Ovary (tissue), 9 donors: ENCODE data around the gene LCNL1. TPM values are rescaled to one million over a fixed set of nuclear protein-coding genes. Genes with fewer than 3 reads are reported as not detected.

Experiments
- DNase-seq, 5 donors: peaks; one replicate each; pipeline ENCODE4 v3.0.0-alpha.2; 2019 to 2020
- H3K27ac ChIP-seq, 2 donors: fragments of 200-600 bp; one replicate each; pipeline versions ENCODE4 v1.5.1 to v1.8.0; 2019 to 2022
- H3K27me3 ChIP-seq: fragments of 200-600 bp; one replicate; pipeline ENCODE4 v1.8.0; 2022
- H3K36me3 ChIP-seq: fragments of 200-600 bp; sonication (generic); one replicate; pipeline ENCODE4 v1.5.1; 2019
- H3K4me1 ChIP-seq: one replicate; pipeline ENCODE4 v1.8.1; 2013; ENCODE audit warnings: mild to moderate bottlenecking, moderate library complexity; ENCODE audit not compliant: insufficient read depth
- H3K4me3 ChIP-seq: fragments of 200-600 bp; sonication (generic); one replicate; pipeline ENCODE4 v1.5.1; 2017
- H3K9me3 ChIP-seq, 2 donors: fragments of 200-600 bp in 1 of 2; sonication (generic) in 1 of 2; one replicate each; pipeline versions ENCODE4 v1.5.1 to v1.8.1; 2013 to 2019; ENCODE audit warnings: mild to moderate bottlenecking in 1 of 2, moderate library complexity in 1 of 2
- CTCF ChIP-seq, 3 donors: fragments of 450-650 bp in 2 of 3; fragments of 200-600 bp in 1 of 3; IDR thresholded peaks; one replicate each; pipeline versions ENCODE4 v1.5.1 to v1.8.0; 2016 to 2022; ENCODE audit warnings: antibody characterized with exemption in 3 of 3, mild to moderate bottlenecking in 1 of 3
- EP300 ChIP-seq: sonication (generic); formaldehyde crosslinking; IDR thresholded peaks from one replicate; pipeline ENCODE4 v1.6.1; 2017; ENCODE audit warnings: antibody characterized with exemption
- POLR2A ChIP-seq: fragments of 450-650 bp; IDR thresholded peaks from one replicate; pipeline ENCODE4 v1.6.1; 2017; ENCODE audit warnings: antibody characterized with exemption, mild to moderate bottlenecking, moderate library complexity
- WGBS, 3 donors: extraction: QIAGEN DNeasy Blood & Tissue Kit in 1 of 3; methylation state at CpG; one replicate each; pipeline versions ENCODE4 v1.1.5 to v1.1.7; 2013 to 2017; 5-methylcytosine and 5-hydroxymethylcytosine counted together
- intact Hi-C, 4 donors: fragments of 100-400 bp; cut with DNase I; formaldehyde crosslinking; loops; one replicate each; pipeline versions ENCODE4 v1.11.0 to v1.15.1; 2022 to 2023
- polyA plus RNA-seq, 2 donors: library from polyadenylated mRNA; stranded (reverse); fragments of 200-250 nt in 1 of 2; fragments of 350-450 nt in 1 of 2; fragmentation: Illumina TruSeq in 1 of 2; extraction: RNeasy Lipid Tissue Mini Kit (QIAGEN cat#74804) in 1 of 2; gene quantifications; one replicate each; pipeline ENCODE4 v1.2.3, GENCODE V29; 2013 to 2014
- total RNA-seq, 7 donors: library from RNA; depleted of rRNA in 2 of 7; stranded (reverse); fragments of >200 nt in 2 of 7; fragmentation: NEBNext Ultra II Directional in 3 of 7; extraction: Animal tissue kit (Norgen Biotek cat#: 25700) in 3 of 7; gene quantifications; one replicate each; pipeline versions ENCODE4 v1.1.0 to v1.2.4, GENCODE V29; 2016 to 2023
- donor health status: DM: no; HTN: no; CAD: no; lungs with moderate emphysema.
- donor health status: DM: no; HTN: no; CAD: no.
- donor health status: Bipolar disorder and iron deficiency.
- donor health status: DM: yes; HTN: yes; CAD: no.
- donor health status: DM: no; HTN: no; CAD: no.
- donor health status: DM: yes; HTN: yes; CAD: no.

LCNL1 gene
- total and polyA plus RNA-seq, 9 donors: 0.17 to 1.6 (median 0.47) TPM; not detected in 1

GRCh38 chr9:137026828-137027227 is 44.0 kb downstream of the LCNL1 start:
- no peak overlapping the region for H3K4me3 ChIP-seq
- 87 to 92% (median 89%) methylated on average over 4 of the region's 4 CpGs for WGBS, 3 donors
- no peaks in the 10 kb centered on the region for H3K9me3 ChIP-seq
- no peak for DNase-seq
- H3K36me3 ChIP-seq: no peaks in the 10 kb centered on the region
- H3K27ac ChIP-seq: no peak overlapping the region
- TF ChIP-seq CTCF (IDR thresholded peaks at IDR 0.05) (no peak), POLR2A (no peak), EP300 (no peak)
- H3K27me3 ChIP-seq: no peaks in the 10 kb centered on the region
- intact Hi-C loops: loop anchor here in 1 of 4 donors (5.0 kb wide), 1 partner anchor 40 kb away; no protein-coding TSS in a partner anchor
- peaks cover 3% of the 10 kb centered on the region for H3K4me1 ChIP-seq

GRCh38 chr9:137027369-137028262 is 44.8 kb downstream of the LCNL1 start, which contains the start of gene ABCA2:
ABCA2 (minus strand) TSS chr9:137028237; CDS start chr9:137028140, 97 bp downstream.
- Histone ChIP-seq H3K27ac (peak within 1 kb of the TSS in 1 of 2 donors; percentile 55), H3K27me3 (no peaks in the 10 kb centered on the region), H3K4me1 (peaks cover 3% of the 10 kb centered on the region), H3K4me3 (peak within 1 kb of the TSS; percentile 53), H3K36me3 (no peaks in the 10 kb centered on the region), H3K9me3 (no peaks in the 10 kb centered on the region)
- 5 to 13% (median 7%) methylated on average over 40 to 95 of the region's 95 CpGs for WGBS, 3 donors
- peak in 1 of 5 donors; percentile 63 for DNase-seq
- TF ChIP-seq EP300 (no peak), CTCF (IDR thresholded peaks at IDR 0.05) (no peak), POLR2A (no peak)
- intact Hi-C loops: loop anchor here in 1 of 4 donors (5.0 kb wide), 1 partner anchor 40 kb away; no protein-coding TSS in a partner anchor

- TF ChIP-seq EP300 (no peak), CTCF (IDR thresholded peaks at IDR 0.05) (no peak), POLR2A (no peak)
- WGBS, 3 donors: 0 to 1% (median 0%) methylated on average over 38 to 98 of the region's 98 CpGs
- H3K9me3 ChIP-seq: no peaks in the 10 kb centered on the region
- no peaks in the 10 kb centered on the region for H3K36me3 ChIP-seq
- H3K27ac ChIP-seq: no peak overlapping the region
- peaks cover 3% of the 10 kb centered on the region for H3K4me1 ChIP-seq
- H3K27me3 ChIP-seq: no peaks in the 10 kb centered on the region
- intact Hi-C loops: loop anchor here in 1 of 4 donors (5.0 kb wide), 1 partner anchor 39 kb away; no protein-coding TSS in a partner anchor
- peak overlapping the region; percentile 53 for H3K4me3 ChIP-seq
- DNase-seq: peak in 2 of 5 donors; percentile 53 to 55
Measured at GRCh38 chr9:137028263-137029057, 45.7 kb downstream of the LCNL1 start.
